HEK293T (cell line): ENCODE measurements around the gene SMIM24.

Experiments
- BHLHE40 ChIP-seq: fragments of 450-650 bp; IDR thresholded peaks from 2 replicates; pipeline ENCODE4 v1.6.1; 2016; ENCODE audit warnings: mild to moderate bottlenecking, moderate library complexity, borderline replicate concordance
- HDGF ChIP-seq: fragments of 450-650 bp; IDR thresholded peaks from 2 replicates; pipeline ENCODE4 v1.6.1; 2017; ENCODE audit warnings: antibody characterized with exemption, borderline replicate concordance
- SP1 ChIP-seq: fragments of 450-650 bp; IDR thresholded peaks from 2 replicates; pipeline ENCODE4 v1.6.1; 2017
- TARDBP ChIP-seq: fragments of 450-650 bp; IDR thresholded peaks from 2 replicates; pipeline ENCODE4 v1.6.1; 2016

- TF ChIP-seq SP1 (no peak), TARDBP (no peak), HDGF (no peak), BHLHE40 (no peak)
These were observed 13.7 kb downstream of the SMIM24 start for GRCh38 chr19:3466635-3467034.
